GM10266 (cell line): Measurements from ENCODE around the gene NSUN4.
"Not testable (repeated sequence)": the region's sequence is repeated elsewhere in the genome, so short reads cannot be mapped to it uniquely, and the experiment has no call there.

Experiments used
- DNase-seq: peaks from one replicate; pipeline ENCODE4 v3.0.0; 2012; ENCODE audit errors: extremely low spot score
- TF ChIP-seq, protein P1 (sequence below): IDR thresholded peaks from 2 replicates; pipeline ENCODE4 v1.5.1; 2012; ENCODE audit warnings: mild to moderate bottlenecking, low read depth; ENCODE audit not compliant: control insufficient read depth, insufficient read depth; ENCODE audit errors: missing control alignments

The NSUN4 gene

DNA sequence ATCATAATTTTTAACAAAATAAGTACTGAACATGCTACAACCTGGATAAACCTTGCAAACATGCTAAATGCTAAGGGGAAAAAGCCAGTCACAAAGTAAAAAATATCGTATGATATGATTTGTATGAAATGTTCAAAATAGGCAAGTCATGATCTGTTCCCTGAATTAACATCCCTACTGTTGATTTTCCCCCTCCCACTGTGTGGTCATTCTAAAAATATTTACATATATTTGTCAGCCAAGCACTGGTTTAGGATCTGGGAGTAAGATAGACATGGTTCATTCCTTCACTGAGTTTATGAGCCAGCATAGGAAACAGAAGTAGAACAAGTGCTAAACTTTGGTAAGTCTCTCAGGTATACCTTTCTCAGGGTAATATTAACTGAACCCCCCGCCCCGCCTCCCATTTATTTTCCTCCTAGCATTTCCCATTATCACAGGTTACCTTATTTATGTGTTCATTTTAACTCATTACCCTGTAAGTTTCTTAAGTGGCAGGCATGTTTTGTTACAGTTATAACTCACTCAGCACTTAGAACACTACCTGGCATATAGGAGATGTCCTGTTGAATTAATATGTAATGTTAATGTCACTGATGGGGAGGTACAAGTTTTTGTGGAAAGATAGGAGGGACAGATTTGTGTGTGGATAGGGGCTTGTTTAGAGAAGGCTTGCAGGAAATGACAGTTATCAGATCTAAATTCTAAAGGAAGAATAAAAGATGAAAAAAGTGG lies 24.8 kb upstream of the NSUN4 start:
- DNase-seq: no peak
- TF ChIP-seq, protein P1, sequence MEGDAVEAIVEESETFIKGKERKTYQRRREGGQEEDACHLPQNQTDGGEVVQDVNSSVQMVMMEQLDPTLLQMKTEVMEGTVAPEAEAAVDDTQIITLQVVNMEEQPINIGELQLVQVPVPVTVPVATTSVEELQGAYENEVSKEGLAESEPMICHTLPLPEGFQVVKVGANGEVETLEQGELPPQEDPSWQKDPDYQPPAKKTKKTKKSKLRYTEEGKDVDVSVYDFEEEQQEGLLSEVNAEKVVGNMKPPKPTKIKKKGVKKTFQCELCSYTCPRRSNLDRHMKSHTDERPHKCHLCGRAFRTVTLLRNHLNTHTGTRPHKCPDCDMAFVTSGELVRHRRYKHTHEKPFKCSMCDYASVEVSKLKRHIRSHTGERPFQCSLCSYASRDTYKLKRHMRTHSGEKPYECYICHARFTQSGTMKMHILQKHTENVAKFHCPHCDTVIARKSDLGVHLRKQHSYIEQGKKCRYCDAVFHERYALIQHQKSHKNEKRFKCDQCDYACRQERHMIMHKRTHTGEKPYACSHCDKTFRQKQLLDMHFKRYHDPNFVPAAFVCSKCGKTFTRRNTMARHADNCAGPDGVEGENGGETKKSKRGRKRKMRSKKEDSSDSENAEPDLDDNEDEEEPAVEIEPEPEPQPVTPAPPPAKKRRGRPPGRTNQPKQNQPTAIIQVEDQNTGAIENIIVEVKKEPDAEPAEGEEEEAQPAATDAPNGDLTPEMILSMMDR: no peak

DNA sequence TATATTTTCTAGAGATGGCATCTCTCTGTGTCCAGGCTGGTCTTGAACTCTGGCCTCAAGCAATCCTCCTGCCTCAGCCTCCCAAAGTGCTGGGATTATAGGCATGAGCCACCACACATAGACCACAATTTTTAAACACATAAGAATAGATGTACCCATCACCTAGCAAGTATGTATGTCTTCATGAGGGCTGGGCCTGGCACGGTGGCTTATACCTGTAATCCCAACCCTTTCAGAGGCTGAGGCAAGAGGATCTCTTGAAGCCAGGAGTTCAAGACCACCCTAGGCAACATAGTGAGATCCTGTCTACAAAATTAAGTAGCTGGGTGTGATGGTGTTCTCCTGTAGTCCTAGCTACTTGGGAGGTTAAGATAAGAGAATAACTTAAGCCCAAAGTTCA lies 23.3 kb upstream of the NSUN4 start:
- DNase-seq: no peak
- TF ChIP-seq, protein P1: no peak

DNA sequence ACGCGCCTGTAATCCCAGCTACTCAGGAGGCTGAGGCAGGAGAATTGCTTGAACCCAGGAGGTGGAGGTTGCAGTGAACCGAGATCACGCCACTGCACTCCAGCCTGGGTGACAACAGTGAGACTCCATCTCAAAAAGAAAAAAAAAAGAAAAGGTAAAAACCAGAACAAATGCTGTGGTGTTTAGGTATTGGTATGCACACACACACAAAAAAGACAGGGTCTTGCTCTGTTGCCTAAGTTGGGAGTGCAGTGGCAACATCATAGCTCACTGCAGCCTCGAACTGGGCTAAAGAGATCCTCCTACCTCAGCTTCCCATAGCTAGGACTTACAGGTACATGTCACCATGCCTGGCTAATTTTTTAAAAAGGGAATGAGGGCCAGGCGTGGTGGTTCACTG lies 21.3 kb upstream of the NSUN4 start:
- DNase-seq: not testable (repeated sequence)

DNA sequence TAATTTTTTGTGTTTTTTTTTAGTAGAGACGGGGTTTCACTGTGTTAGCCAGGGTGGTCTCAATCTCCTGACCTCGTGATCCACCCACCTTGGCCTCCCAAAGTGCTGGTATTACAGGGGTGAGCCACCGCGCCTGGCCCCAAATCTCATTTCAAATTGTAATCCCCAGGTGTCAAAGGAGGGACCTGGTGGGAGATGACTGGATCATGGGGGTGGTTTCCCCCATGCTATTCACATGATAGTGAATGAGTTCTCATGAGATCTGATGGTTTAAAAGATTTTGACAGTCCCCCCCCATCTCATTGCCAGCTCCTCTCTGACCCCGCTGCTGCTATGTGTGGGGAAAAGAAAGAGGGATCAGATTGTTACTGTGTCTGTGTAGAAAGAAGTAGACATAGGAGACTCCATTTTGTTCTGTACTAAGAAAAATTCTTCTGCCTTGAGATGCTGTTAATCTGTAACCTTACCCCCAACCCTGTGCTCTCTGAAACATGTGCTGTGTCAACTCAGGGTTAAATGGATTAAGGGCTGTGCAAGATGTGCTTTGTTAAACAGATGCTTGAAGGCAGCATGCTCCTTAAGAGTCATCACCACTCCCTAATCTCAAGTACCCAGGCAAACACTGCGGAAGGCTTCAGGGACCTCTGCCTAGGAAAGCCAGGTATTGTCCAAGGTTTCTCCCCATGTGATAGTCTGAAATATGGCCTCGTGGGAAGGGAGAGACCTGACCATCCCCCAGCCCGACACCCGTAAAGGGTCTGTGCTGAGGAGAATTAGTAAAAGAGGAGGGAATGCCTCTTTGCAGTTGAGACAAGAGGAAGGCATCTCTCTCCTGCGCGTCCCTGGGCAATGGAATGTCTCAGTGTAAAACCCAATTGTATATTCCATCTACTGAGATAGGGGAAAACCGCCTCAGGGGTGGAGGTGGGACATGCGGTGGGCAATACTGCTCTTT lies 20.4 kb upstream of the NSUN4 start:
- not testable (repeated sequence) for DNase-seq

DNA sequence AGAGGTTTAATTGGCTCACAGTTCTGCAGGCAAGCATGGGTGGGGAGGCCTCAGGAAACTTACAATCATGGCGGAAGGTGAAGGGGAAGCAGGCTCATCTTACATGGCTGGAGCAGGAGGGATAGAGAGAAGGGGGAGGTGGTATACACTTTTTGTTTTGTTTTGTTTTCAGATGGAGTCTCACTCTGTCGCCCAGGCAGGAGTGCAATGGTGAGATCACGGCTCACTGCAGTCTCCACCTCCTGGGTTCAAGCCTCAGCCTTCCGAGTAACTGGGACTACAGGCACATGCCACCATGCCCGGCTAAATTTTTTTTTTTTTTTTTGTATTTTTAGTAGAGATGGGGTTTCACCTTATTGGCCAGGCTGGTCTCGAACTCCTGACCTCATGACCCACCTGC lies 18.4 kb upstream of the NSUN4 start:
- not testable (repeated sequence) for DNase-seq

DNA sequence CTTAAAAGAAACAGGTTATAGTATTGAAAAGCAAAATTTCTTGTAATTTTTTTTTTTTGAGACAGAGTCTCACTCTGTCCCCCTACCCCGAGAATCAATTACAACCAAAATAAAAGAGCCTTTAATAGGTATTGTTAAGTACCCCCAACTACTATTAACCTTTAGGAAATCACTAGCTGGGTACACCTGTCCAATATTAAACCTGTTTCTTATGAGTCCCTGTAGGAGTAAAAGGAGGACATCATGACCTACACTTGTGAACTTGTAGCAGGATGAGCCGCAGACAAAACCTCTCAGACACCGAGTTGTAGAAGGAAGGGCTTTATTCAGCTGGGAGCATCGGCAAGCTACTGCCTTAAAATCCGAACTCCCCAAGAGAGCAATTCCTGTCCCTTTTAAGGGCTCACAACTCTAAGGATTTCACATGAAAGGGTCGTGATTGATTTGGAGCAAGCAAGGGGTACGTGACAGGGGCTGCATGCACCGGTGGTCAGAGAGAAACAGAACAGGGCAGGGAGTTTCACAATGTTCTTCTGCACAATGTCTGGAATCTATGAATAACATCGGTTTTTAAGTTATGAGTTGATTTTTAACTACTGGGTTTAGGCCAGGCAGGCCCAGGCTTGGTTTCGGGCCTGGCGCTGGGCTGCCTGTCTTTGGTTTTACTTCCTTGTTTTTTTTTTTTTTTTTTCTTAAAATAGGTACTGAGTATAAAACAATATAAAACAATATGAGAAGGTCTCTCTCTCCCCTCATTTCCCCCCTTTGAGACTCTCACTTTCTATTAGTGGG lies 15.1 kb upstream of the NSUN4 start:
- not testable (repeated sequence) for DNase-seq

DNA sequence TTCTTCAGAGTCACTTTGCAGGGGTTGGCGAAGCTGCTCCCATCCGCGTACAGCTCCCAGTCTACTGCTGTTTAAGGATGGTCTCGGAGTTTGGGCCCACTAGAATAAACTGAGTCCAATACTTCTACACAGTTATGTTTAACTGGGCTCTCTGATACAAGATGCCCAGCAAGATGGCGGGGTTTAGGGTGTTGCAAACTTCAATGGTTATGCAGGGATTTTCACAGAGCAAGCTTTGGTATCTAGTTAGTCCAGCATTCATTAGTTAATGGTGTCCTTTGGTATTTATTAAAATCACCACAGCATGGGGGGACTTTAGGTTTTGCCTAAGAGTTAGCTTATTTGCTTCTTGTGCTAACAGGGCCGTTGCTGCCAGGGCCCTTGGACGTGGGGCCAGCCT lies 12.4 kb upstream of the NSUN4 start:
- not testable (repeated sequence) for DNase-seq

DNA sequence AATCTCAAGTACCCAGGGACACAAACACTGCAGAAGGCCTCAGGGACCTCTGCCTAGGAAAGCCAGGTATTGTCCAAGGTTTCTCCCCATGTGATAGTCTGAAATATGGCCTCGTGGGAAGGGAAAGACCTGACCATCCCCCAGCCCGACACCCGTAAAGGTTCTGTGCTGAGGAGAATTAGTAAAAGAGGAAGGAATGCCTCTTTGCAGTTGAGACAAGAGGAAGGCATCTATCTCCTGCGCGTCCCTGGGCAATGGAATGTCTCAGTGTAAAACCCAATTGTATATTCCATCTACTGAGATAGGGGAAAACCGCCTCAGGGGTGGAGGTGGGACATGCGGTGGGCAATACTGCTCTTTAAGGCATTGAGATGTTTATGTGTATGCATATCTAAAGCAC lies 10.8 kb upstream of the NSUN4 start:
- not testable (repeated sequence) for DNase-seq

DNA sequence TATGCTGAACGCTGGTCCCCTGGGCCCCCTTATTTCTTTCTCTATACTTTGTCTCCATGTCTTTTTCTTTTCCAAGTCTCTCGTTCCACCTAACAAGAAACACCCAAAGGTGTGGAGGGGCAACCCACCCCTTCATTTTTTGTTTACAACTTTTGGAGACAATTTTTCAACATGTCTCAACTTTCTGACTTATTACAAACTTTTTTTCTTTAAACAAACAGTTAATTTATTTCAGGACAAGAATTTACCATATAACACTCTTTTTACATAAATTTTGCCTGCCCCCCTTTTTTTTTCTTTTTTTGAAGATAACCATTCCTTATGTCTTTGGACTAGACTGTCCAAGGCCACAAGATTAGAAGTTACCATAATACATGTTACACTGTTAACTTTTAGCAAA lies 10.2 kb upstream of the NSUN4 start:
- not testable (repeated sequence) for DNase-seq

DNA sequence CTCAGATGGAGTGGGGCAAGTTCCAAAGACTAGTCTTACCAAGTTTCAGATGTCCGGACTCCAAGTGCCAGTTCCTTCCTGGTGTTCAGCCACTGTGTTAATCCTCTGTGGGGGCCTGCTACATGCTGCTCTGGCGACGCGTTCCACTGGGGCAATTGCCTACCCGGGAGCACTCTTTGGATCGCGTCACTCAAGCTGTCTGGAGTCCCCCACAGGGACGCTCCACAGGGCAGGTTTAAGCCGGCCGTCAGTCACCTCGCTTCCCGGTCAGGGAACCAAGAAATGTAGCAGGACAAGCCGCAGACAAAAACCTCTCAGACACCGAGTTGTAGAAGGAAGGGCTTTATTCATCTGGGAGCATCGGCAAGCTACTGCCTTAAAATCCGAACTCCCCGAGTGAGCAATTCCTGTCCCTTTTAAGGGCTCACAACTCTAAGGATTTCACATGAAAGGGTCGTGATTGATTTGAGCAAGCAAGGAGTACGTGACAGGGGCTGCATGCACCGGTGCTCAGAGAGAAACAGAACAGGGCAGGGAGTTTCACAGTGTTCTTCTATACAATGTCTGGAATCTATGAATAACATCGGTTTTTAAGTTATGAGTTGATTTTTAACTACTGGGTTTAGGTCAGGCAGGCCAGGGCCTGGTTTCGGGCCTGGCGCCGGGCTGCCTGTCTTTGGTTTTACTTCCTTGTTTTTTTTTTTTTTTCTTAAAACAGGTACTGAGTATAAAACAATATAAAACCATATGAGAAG lies 8.6 kb upstream of the NSUN4 start:
- DNase-seq: not testable (repeated sequence)

DNA sequence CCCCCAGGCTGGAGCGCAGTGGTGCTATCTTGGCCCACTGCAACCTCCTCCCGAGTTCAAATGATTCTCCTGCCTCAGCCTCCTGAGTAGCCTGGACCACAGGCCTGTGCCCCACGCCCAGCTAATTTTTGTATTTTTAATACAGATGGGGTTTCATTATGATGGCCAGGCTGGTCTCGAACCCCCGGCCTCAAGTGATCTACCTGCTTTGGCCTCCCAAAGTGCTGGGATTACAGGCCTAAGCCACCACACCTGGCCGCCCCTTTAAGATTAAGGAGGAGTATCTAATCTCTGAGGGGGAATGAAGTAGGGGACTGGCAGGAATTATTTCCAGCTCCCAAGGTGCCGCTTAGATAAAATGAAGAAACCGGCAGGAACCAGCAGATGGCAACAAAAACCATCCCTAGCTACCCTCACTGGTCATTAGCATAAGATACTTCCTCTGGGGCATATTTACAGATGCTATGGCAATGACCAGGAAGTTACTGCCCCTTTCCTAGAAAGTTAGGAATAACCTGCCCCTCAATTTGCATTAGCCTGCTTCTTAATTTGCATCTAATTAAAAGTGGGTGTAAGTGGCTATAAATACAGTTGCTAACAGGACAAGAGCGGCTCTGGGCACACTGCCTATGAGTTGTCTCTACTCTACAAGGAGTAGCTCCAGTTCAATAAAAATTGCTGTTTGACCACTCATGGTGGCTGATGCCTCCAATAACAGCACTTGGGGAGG lies 7.1 kb upstream of the NSUN4 start:
- DNase-seq: peak; percentile 57
- TF ChIP-seq, protein P1: peak; percentile 51
